SK-N-SH (cell line): ENCODE results near the gene PARD3.

Source experiments
- EP300 ChIP-seq, 2 experiments: IDR thresholded peaks; 2 replicates each; pipeline versions ENCODE4 v1.4.0 to v1.6.1; 2012; ENCODE audit warnings: borderline replicate concordance in 1 of 2, low read depth in 1 of 2, low read length in 1 of 2
- EZH2phosphoT487 ChIP-seq: fragments of 200-600 bp; sonication (generic); IDR thresholded peaks from 2 replicates; pipeline ENCODE4 v1.6.1; 2017; ENCODE audit warnings: low read depth, mixed run types, mild to moderate bottlenecking, antibody characterized with exemption, moderate library complexity, borderline replicate concordance
- GABPA ChIP-seq: IDR thresholded peaks from 2 replicates; pipeline ENCODE4 v1.4.0; 2012; ENCODE audit warnings: low read depth, mild to moderate bottlenecking
- GATA2 ChIP-seq: sonication (generic); formaldehyde crosslinking; IDR thresholded peaks from 2 replicates; pipeline ENCODE4 v1.5.0; 2020; ENCODE audit warnings: mild to moderate bottlenecking, missing genetic modification reagents
- NFIC ChIP-seq: IDR thresholded peaks from 2 replicates; pipeline ENCODE4 v1.4.0; 2012; ENCODE audit warnings: borderline replicate concordance
- POLR2AphosphoS5 ChIP-seq: IDR thresholded peaks from 2 replicates; pipeline ENCODE4 v1.6.1; 2012; ENCODE audit warnings: low read depth, low read length
- RAD21 ChIP-seq: IDR thresholded peaks from 2 replicates; pipeline ENCODE4 v1.6.1; 2012; ENCODE audit warnings: mild to moderate bottlenecking, low read length
- SIN3A ChIP-seq: IDR thresholded peaks from 2 replicates; pipeline ENCODE4 v1.6.1; 2012; ENCODE audit warnings: low read depth, mild to moderate bottlenecking, low read length, moderate library complexity, borderline replicate concordance
- TAF1 ChIP-seq: IDR thresholded peaks from 2 replicates; pipeline ENCODE4 v1.6.1; 2012; ENCODE audit warnings: low read depth, mild to moderate bottlenecking, low read length, moderate library complexity, borderline replicate concordance
- TCF12 ChIP-seq: IDR thresholded peaks from 2 replicates; pipeline ENCODE4 v1.4.0; 2012
- TF ChIP-seq, protein P1 (sequence below): fragments of 150-350 bp; IDR thresholded peaks from 2 replicates; pipeline ENCODE4 v1.6.1; 2017; ENCODE audit warnings: antibody characterized with exemption, low read length, low read depth, borderline replicate concordance
- TF ChIP-seq, protein P2 (sequence below): IDR thresholded peaks from 2 replicates; pipeline ENCODE4 v1.4.0; 2012; ENCODE audit warnings: low read depth, borderline replicate concordance
- TF ChIP-seq, protein P3 (sequence below): fragments of 200-600 bp; sonication (generic); IDR thresholded peaks from 2 replicates; pipeline ENCODE4 v1.6.1; 2017; ENCODE audit warnings: antibody characterized with exemption, mild to moderate bottlenecking, moderate library complexity

DNA sequence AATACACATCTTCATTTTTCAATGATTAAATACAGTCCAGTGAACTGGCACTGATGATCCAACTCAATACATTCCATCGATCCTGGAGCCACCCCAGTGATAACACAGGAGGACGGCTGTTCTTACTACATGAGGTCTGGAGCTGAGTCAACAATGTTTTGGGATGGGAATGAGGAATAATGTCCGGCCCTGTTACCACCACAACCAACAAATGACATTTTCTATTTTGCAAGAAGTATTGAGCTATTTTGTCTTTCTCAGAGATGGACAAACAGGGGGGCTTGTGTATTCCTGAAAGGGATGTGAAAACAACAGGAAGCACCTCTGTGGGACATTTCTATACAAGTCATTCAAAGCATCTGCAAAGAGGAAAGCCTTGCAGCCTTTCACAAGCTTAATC lies 249.2 kb downstream of the PARD3 start:
- TF ChIP-seq, protein P1, sequence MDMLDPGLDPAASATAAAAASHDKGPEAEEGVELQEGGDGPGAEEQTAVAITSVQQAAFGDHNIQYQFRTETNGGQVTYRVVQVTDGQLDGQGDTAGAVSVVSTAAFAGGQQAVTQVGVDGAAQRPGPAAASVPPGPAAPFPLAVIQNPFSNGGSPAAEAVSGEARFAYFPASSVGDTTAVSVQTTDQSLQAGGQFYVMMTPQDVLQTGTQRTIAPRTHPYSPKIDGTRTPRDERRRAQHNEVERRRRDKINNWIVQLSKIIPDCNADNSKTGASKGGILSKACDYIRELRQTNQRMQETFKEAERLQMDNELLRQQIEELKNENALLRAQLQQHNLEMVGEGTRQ: no peak
- no peak for TF ChIP-seq GABPA
- TF ChIP-seq EZH2phosphoT487: no peak
- TF ChIP-seq, protein P2, sequence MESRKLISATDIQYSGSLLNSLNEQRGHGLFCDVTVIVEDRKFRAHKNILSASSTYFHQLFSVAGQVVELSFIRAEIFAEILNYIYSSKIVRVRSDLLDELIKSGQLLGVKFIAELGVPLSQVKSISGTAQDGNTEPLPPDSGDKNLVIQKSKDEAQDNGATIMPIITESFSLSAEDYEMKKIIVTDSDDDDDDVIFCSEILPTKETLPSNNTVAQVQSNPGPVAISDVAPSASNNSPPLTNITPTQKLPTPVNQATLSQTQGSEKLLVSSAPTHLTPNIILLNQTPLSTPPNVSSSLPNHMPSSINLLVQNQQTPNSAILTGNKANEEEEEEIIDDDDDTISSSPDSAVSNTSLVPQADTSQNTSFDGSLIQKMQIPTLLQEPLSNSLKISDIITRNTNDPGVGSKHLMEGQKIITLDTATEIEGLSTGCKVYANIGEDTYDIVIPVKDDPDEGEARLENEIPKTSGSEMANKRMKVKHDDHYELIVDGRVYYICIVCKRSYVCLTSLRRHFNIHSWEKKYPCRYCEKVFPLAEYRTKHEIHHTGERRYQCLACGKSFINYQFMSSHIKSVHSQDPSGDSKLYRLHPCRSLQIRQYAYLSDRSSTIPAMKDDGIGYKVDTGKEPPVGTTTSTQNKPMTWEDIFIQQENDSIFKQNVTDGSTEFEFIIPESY: no peak
- no peak for TF ChIP-seq EP300 (IDR thresholded peaks at IDR 0.05; ENCODE audit: borderline replicate concordance in 1 of 2, low read depth in 1 of 2, low read length in 1 of 2)
- TF ChIP-seq, protein P3, sequence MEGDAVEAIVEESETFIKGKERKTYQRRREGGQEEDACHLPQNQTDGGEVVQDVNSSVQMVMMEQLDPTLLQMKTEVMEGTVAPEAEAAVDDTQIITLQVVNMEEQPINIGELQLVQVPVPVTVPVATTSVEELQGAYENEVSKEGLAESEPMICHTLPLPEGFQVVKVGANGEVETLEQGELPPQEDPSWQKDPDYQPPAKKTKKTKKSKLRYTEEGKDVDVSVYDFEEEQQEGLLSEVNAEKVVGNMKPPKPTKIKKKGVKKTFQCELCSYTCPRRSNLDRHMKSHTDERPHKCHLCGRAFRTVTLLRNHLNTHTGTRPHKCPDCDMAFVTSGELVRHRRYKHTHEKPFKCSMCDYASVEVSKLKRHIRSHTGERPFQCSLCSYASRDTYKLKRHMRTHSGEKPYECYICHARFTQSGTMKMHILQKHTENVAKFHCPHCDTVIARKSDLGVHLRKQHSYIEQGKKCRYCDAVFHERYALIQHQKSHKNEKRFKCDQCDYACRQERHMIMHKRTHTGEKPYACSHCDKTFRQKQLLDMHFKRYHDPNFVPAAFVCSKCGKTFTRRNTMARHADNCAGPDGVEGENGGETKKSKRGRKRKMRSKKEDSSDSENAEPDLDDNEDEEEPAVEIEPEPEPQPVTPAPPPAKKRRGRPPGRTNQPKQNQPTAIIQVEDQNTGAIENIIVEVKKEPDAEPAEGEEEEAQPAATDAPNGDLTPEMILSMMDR: no peak
- no peak for TF ChIP-seq NFIC
- no peak for TF ChIP-seq GATA2
- TF ChIP-seq SIN3A: no peak
- TF ChIP-seq POLR2AphosphoS5: no peak
- no peak for TF ChIP-seq RAD21
- TF ChIP-seq TAF1: no peak
- TF ChIP-seq TCF12: no peak
